NCI-H1694 (cell line): Measurements from ENCODE around the gene ZNRF1.
"Not testable (repeated sequence)": the region's sequence is repeated elsewhere in the genome, so short reads cannot be mapped to it uniquely, and the experiment has no call there.

Experiments
- DNase-seq: peaks from one replicate; lab custom pipeline; 2025; lab: John Stamatoyannopoulos, UW

The ZNRF1 gene

DNA sequence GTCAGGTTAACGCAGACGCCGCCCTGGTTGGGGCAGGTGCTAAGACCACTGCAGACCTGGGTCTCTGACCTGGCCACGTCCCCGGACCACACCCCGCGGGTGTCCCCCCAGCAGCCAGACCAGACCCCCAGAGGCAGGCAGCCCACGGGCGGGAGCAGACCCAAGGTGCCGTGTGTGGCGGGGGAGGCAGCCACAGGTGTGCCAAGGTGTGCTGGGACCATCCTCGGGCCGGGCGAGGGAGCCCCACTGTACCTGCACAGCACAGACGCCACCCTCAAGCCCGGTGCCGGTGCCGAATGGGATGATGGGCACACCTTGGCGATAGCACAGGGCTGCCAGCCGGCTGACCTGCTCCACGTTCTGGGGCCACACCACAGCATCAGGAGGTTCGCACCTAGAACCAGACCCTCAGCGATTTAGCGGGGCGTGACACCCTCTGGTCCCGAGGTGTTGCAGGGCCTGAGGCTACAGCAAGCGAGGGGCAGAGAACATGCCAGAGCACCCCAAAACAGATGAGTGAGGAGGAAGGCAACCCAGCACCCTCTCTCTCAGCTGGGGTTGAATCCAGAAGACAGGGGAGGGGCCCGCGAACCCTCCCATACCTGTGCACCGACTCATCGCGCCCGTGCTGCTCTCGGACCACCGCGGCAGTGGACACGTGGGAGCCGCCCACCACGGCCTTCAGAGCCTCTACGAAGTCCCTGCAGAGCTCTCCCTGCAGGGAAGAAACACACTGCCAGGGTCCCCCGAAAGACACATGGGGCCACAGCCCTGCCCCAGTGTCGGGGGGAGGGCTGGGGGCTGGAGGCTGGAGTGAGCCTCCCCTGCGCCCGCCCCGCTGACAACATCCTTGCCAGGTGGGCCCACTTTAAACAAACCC lies 116.4 kb downstream of the ZNRF1 start:
- DNase-seq: no peak

DNA sequence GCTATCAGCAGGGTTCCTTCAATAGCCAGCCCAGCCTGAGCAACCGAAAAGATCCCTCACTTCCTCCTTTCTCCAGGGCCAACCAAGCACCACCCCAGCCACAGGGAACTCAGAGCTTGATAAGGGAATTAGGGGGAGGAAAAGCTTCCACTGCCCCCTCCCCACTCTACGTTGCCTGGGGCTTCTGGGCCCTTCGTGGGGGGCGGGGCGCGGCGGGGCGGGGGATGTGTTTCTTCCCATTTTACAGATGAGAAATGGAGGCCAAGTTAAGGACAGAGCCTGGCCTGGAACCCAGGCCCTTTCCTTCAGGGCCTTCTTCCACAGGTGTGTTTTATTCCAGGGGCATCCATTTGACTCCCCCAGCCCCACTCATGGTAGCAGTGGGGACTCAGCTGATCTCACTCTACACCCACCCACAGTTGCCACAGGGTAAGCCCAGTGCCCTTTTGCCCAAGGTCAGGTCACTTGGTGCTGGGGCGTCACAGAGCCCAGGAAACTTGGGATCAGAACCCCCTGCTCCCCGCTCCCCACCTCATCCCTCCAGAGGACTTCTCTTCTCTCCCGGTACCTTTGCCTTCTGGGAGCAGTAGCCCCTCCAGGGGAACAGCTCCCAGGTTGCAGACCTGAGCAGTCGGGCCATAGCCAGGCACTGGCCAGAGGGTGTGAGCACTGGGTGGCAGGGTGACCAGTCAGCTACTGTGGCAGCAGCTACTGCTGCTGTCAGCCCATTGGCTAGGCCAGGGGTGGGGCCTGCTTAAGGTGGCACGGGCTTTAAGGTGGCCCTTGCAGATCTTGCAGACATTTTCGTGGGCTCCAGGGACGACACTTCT lies 117.5 kb downstream of the ZNRF1 start, which contains the start of gene LDHD:
TSS of gene LDHD (minus strand) at position 700 of the 830 bp plus-strand sequence. CDS start at position 640, 60 bp downstream.
- DNase-seq: no peak

GRCh38 chr16:75116911-75117245 lies 118.1 kb downstream of the ZNRF1 start:
- DNase-seq: no peak

- DNase-seq: no peak
Observed at GRCh38 chr16:75118943-75119539, 120.2 kb downstream of the ZNRF1 start.

DNA sequence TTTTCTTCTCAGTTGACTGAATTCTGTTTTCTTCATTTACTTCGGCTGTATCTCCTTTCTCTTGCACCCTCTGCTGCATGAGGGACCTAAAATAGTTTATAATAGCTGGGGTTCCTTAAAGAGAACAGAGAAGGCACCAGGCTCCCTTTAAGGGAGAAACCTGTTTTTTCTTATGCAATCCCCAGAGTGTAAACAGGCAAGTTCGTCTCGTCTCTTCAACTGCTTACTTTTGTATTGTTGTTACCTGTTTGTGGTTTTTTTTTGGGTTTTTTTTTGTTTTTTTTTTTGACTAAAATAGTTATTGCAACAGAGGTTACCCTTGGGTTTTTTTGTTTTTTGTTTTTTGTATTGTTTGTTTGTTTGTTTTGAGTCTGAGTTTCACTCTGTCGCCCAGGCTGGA lies 121.4 kb downstream of the ZNRF1 start:
- DNase-seq: no peak

DNA sequence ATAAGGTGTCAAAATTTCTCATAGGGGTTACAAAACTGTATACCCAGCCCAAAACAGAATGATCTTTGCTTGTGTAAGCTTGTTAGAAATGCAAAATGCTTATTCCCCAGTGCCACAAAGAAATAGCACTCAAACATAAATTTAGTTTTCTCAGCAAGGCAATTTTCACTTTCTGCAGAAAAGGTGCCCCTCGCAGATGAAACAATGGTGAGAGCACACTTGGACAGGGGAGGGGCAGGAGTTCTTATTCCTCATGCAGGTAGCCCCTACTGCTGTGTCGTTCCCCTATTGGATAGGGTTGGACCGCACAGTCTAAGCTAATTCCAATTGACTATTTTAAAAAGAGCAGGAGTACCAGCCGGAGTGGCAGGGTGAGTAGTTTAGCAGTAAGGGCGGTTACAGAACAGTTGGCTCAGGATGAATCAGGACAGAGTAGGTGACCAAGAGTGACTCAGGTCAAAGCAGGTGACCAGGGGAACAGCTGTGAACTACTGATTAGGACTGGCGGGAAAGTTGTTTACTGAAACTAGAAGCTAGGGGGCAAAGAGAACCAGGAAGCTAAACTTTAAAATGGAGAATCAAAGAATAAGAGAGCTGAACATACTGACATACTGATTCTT lies 123.2 kb downstream of the ZNRF1 start:
- DNase-seq: no peak

DNA sequence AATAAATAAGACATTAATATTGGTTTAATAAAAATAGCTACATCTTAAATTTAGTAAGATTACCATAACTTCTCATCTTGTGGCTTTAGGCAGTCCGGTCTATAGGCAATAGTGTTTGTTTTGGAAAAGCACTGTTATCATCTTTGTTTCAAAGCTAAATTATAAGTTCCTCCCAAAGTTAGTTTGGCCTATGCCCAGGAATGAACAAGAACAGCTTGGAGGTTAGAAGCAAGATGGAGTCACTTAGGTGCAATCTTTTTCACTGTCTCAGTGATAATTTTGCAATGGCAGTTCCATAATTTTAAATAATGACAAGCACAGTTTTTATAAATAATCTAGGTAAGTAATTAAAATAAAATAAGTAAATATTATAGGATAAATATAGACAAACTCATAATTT lies 123.8 kb downstream of the ZNRF1 start:
- no peak for DNase-seq

GRCh38 chr16:75127713-75128415 lies 129.0 kb downstream of the ZNRF1 start:
- DNase-seq: no peak

GRCh38 chr16:75129421-75130149 lies 130.8 kb downstream of the ZNRF1 start:
- not testable (repeated sequence) for DNase-seq

DNA sequence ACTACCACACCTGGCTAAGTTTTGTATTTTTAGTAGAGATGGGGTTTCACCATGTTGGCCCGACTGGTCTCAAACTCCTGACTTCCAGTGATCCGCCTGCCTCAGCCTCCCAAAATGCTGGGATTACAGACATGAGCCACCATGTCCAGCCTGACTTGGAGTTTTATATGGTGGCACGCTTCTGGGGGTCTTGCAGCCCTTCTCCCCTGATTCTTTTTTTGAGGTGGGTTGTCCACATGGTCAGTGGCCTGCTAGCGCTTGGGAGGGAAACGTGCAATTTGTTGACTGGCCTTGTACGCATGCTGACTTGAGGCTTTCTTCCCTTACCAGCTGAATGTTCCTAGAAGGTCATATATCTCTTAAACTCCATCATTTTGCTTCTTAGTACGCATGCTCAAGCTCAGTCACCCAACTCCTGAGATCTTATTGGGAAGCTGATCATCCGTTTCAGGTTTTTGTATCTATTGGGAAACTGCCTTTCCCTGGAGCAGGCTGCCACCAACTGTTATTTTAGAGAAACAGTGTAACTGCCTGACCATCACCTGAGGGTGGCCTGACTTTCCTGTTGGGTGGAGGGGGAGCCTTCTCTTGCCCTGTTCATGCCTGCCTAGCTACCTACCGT lies 131.4 kb downstream of the ZNRF1 start:
- no peak for DNase-seq

DNA sequence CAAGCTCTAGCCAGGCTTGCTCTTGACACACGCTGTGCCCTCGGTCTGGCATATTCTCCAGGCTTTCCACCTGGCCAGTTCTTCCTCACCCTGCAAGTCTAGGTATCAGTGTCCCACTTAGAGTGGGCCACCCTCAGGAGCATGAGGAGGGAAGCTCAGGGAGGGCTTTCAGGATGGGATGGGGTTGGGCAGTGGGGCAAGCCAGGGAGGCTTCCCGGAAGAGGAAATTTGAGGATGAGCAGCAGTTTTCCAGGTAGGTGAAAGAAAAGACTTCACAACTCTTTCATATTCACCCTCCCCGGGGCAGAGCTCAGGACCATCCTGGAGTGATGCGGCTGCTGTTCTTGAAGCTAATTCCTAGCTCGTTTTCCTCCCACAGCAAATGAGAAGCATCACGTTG lies 132.3 kb downstream of the ZNRF1 start:
- no peak for DNase-seq

DNA sequence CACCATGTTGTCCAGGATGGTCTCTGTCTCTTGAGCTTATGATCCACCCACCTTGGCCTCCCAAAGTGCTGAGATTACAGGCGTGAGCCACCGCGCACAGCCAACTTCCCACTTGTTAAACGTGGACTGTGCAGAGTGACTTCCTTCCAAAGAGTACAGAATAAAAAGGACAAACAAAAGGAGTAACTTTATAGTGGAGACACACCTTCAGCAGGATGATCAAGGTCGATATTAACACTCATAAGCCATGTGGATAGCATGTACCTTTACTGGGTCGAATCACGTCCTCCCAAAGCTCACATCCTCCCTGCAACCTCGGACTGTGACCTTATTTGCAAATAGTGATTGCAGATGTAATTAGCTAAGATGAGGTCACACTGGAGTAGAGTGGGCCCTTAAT lies 139.4 kb downstream of the ZNRF1 start:
- DNase-seq: no peak

- DNase-seq: no peak
Observed at GRCh38 chr16:75138636-75139035, 139.8 kb downstream of the ZNRF1 start.

- no peak for DNase-seq
Observed at GRCh38 chr16:75139498-75139897, 140.7 kb downstream of the ZNRF1 start.

- no peak for DNase-seq
Observed at GRCh38 chr16:75143941-75144340, 145.1 kb downstream of the ZNRF1 start.

GRCh38 chr16:75147968-75148310 lies 149.1 kb downstream of the ZNRF1 start:
- DNase-seq: no peak

GRCh38 chr16:75148311-75149195 lies 149.7 kb downstream of the ZNRF1 start, which contains the start of gene ZFP1:
Gene ZFP1 (plus strand): TSS chr16:75148524. CDS start chr16:75152952, 4,428 bp downstream.
- peak; percentile 86 for DNase-seq

- no peak for DNase-seq
Observed at GRCh38 chr16:75151798-75152197, 153.0 kb downstream of the ZNRF1 start.

DNA sequence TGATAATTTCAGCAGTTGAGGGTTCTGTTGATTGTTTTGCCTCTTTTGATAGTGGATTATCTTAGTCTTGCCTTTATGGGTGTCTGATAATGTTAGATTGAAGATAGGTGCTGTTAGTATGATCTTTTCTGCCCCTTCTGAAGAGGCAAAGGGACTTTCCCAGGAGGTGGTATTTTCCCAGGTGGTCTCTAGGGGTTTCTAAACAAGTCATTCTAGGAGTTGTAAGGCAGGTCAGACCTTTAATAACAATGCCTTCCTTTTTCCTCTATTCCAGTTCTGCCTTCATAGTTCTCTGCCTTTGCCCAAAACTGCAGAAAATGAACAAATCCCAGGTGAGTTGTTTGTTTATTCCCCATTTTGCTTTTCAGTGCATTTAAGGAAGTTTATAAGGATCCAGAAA lies 153.8 kb downstream of the ZNRF1 start:
- DNase-seq: no peak
